Bronchial epithelial cell (primary cell): ENCODE results near the gene TST. TPM values are rescaled to one million over a fixed set of nuclear protein-coding genes. Genes with fewer than 3 reads are reported as not detected.

ENCODE experiments used
- DNase-seq: peaks from one replicate; pipeline ENCODE4 v3.0.0-alpha.2; 2010; ENCODE audit warnings: low read depth
- FAIRE-seq: peaks from 2 replicates; lab custom pipeline; 2011; peaks lifted over from hg19 to GRCh38; lab: Jason Lieb, UNC
- H3K27me3 ChIP-seq: 2 replicates; pipeline ENCODE4 v1.5.1; 2011; ENCODE audit warnings: low read length; ENCODE audit not compliant: control insufficient read depth, insufficient read depth
- H3K36me3 ChIP-seq: 2 replicates; pipeline ENCODE4 v1.5.1; 2011; ENCODE audit warnings: low read length; ENCODE audit not compliant: control insufficient read depth, insufficient read depth
- H3K4me3 ChIP-seq: 2 replicates; pipeline ENCODE4 v1.5.1; 2011; ENCODE audit warnings: mild to moderate bottlenecking, low read depth, low read length, control low read depth
- CTCF ChIP-seq: IDR thresholded peaks from 2 replicates; pipeline ENCODE4 v1.5.1; 2011; ENCODE audit warnings: mild to moderate bottlenecking, moderate library complexity, low read length, control low read depth, inconsistent platforms; ENCODE audit not compliant: insufficient read depth, severe bottlenecking
- total RNA-seq: library from RNA; depleted of rRNA; stranded (reverse); fragments of >200 nt; gene quantifications from 2 replicates; pipeline ENCODE4 v1.2.1, GENCODE V29; 2014

Gene TST
- 45.8 and 102 TPM in 2 replicates for total RNA-seq

DNA sequence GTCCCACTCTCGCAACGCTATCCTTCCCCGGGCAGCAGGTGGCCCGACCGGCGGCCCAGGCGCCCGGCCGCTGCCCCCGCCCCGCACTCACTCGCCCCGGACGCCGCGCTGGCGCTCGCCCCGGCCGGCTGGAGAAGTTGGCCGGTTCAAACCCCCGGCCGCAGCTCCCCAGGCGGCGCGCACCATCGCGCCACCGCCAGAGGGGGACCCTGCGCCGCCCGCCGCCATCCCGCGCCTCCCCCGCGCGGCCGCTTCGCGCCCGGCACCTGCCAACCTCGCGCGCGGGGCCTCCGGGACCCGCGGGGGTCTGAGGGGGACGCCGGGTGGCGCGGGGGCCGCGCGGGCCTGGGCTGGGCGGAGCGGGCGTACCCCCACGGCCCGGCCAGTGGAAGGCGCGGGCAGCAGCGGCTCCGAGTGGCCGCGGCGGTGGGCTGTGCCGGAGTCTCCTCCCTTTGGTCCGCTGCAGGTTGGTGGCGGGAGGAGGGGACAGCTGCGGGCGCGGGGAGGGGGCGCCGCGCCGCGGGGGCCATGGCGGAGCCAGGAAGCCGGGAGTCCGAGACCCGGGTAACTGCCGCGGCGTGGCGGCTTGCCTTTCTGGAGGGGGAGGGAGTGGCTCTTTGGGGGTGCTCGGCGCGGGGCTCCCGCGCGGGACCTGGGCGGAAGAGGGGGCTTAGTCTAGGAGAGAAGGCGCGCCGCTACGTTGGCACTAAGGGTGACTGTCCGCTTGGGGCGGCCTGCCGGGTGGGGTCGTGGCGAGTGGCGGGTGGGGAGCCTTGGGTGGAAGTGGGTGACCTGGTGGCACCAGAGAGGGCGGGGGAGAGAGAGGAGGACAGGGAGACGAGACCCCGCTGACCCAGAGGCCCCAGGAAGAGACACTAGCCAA lies at the start of gene TST, which contains the start of gene MPST:
Gene TST (minus strand): TSS at position 139 of the 883 bp plus-strand sequence. CDS start 715 bp downstream, outside the sequence.
Gene MPST (plus strand): TSS at position 434 of the 883 bp plus-strand sequence. CDS start 95 bp downstream, at position 529.
- FAIRE-seq: no peak
- H3K4me3 ChIP-seq: peak within 1 kb of the TSS; percentile 84
- TF ChIP-seq CTCF: no peak
- no peaks in the 10 kb centered on the region for H3K27me3 ChIP-seq
- H3K36me3 ChIP-seq: peaks cover 16% of the 10 kb centered on the region
- no peak for DNase-seq

DNA sequence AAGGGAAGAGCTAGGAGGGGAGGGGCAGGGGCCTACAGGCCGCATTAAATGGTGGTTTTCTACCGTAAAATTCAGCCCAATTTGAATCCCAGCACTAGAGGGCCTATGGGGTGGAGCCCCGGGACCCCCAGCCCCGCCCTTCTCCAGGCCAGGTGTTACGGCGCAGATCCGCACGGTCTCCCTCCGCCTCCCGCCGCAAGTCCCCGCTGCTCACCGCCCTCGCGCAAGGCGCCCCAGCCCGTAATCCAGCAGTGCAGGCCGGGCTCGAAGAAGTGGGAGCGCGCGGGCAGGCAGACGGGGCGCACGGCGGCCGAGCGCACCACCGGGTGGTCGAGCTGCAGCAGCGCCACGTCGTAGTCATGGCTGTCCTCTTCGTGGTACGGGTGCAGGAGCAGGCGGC lies 49.6 kb upstream of the TST start:
- no peak for DNase-seq
- H3K27me3 ChIP-seq: peaks cover 6% of the 10 kb centered on the region
- H3K36me3 ChIP-seq: no peaks in the 10 kb centered on the region
- no peak for TF ChIP-seq CTCF
- no peak overlapping the region for H3K4me3 ChIP-seq
- FAIRE-seq: no peak

DNA sequence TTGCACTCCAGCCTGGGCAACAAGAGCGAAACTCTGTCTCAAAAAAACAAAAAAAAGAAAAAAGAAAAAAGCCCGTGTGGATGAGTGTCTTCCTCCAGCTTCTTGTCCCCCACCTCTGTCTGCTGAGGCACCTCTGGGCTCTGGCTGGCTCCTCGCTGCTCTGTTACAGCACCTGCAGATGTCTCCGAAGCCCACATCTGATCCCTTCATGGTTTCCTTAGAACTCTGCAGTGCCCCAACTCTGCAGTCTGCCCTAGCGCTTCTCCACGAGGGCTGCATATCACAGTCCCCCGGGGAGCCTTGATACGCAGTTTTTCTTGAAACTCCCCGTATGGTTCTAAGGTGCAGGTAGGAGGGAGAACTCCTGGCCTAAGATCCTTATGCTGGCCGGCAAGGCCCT lies 48.2 kb upstream of the TST start:
- TF ChIP-seq CTCF: no peak
- peaks cover 6% of the 10 kb centered on the region for H3K27me3 ChIP-seq
- FAIRE-seq: no peak

DNA sequence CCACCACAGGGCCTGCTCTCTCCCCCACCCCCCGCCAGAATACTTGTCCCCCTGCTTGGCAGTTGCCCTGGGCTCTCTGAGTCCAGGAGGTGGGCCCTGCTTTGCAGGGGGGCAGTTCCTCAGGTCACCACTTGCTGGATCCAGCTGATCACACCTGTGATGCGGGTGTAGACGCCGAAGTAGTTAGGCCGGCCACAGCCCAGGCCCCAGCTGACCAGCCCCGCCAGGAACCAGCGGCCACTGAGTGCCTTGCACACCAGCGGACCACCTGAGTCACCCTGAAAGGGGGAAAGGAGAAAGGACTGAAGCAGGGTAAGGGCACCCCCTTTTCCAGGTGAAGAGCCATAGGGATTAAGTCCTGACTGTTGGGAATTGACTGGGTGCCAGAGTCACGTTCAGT lies 46.7 kb upstream of the TST start:
- TF ChIP-seq CTCF: no peak
- Histone ChIP-seq H3K27me3 (peaks cover 6% of the 10 kb centered on the region), H3K4me3 (no peak overlapping the region), H3K36me3 (no peaks in the 10 kb centered on the region)
- no peak for DNase-seq
- FAIRE-seq: no peak

More for the DNA sequence above, 48.2 kb upstream of the TST start:
- no peak for DNase-seq
- Histone ChIP-seq H3K4me3 (no peak overlapping the region), H3K36me3 (no peaks in the 10 kb centered on the region)

DNA sequence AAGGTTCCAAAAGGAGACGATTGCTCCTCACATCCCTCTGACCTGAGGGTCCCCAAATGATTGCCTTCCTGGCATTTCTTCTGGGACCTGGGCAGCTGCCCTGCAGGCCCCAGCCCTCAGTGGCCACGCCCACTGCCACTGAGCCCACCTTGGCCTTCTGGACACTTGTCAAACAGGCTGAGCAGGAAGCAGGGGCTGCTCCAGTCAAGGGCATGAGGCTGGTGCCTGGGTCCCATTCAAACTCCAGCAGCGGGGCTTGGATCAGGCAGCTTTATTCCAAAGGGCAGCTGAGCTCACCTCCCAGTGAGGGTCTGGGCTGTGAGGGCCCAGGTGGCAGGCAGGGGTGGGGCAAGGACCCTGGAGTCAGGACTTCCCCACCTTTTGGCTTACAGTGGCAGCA lies 45.9 kb upstream of the TST start:
- FAIRE-seq (no peak), DNase-seq (no peak)
- H3K4me3 ChIP-seq: no peak overlapping the region
- no peaks in the 10 kb centered on the region for H3K36me3 ChIP-seq
- peaks cover 5% of the 10 kb centered on the region for H3K27me3 ChIP-seq
- TF ChIP-seq CTCF: no peak
